ENCODE results near the gene ITGBL1. TPM values are rescaled to one million over a fixed set of nuclear protein-coding genes. Genes with fewer than 3 reads are reported as not detected.

The ITGBL1 gene
- total RNA-seq, 1 experiment from 2014 or later = not detected

DNA sequence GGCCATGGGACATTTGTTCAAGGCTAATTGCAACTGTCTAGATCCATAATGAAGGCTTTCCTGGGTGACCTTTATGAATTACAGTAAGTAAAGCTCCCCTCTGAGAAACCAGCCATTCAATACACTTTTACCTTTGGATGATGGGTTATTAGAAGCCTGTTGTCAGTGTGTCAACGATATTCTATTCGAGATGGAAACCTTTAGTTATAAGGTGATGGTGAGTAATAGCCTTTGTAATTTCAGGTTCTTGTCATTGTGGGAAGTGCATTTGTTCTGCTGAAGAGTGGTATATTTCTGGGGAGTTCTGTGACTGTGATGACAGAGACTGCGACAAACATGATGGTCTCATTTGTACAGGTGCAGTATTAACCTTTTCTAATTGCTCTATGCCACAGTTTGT is 261.7 kb downstream of the ITGBL1 start:
- no peak for DNase-seq (ENCODE audit: unreplicated experiment)
- TF ChIP-seq, protein P1, sequence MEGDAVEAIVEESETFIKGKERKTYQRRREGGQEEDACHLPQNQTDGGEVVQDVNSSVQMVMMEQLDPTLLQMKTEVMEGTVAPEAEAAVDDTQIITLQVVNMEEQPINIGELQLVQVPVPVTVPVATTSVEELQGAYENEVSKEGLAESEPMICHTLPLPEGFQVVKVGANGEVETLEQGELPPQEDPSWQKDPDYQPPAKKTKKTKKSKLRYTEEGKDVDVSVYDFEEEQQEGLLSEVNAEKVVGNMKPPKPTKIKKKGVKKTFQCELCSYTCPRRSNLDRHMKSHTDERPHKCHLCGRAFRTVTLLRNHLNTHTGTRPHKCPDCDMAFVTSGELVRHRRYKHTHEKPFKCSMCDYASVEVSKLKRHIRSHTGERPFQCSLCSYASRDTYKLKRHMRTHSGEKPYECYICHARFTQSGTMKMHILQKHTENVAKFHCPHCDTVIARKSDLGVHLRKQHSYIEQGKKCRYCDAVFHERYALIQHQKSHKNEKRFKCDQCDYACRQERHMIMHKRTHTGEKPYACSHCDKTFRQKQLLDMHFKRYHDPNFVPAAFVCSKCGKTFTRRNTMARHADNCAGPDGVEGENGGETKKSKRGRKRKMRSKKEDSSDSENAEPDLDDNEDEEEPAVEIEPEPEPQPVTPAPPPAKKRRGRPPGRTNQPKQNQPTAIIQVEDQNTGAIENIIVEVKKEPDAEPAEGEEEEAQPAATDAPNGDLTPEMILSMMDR (IDR thresholded peaks at IDR 0.05; ENCODE audit: unreplicated experiment) = no peak
- Mint-ChIP-seq H3K4me3 (ENCODE audit: unreplicated experiment) (no peak overlapping the region), H3K4me1 (ENCODE audit: insufficient read depth, unreplicated experiment) (no peaks in the 10 kb centered on the region), H3K27ac (ENCODE audit: low read depth, unreplicated experiment) (no peak overlapping the region), H3K36me3 (ENCODE audit: insufficient read depth, unreplicated experiment) (no peaks in the 10 kb centered on the region), H3K27me3 (ENCODE audit: insufficient read depth, unreplicated experiment) (no peaks in the 10 kb centered on the region), H3K9me3 (ENCODE audit: unreplicated experiment) (no peaks in the 10 kb centered on the region)
- ChIA-PET POLR2A (no interaction called here), CTCF (no interaction called here)
- no TSS peak for BruUV-seq (replicated peaks)
- intact Hi-C loops (cut with micrococcal nuclease) = no loop called here

DNA sequence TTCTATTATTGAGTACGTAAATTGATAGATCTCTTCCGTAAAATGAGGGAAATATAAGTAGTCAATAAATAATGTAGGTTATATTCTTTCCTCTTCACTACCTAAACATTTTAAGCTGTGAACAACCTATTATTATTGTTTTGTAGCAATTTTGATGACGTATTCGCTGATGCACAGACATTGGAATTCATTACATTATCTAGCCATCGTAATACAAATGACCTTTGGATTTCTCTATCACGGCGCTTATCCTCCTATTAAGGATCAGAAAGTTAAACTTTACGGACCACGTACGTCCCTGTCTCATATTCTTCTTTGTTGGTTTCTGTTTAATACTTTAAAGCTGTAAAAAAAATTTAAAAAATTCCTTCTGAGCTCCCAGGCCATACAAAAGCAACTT is 264.9 kb downstream of the ITGBL1 start:
- POLR2A ChIA-PET = interaction anchor here (1.8 kb wide), 1 partner anchor 11 kb away, joined by 7 read pairs; no protein-coding TSS in a partner anchor
- CTCF ChIA-PET = interaction anchor here (0.8 kb wide), 2 partner anchors 11 to 49 kb away, joined by 3 to 7 read pairs; no protein-coding TSS in a partner anchor
- H3K27ac Mint-ChIP-seq (ENCODE audit: low read depth, unreplicated experiment) = no peak overlapping the region
- no peak for DNase-seq (ENCODE audit: unreplicated experiment)
- H3K4me1 Mint-ChIP-seq (ENCODE audit: insufficient read depth, unreplicated experiment) = no peaks in the 10 kb centered on the region
- H3K27me3 Mint-ChIP-seq (ENCODE audit: insufficient read depth, unreplicated experiment) = no peaks in the 10 kb centered on the region
- no TSS peak for BruUV-seq (replicated peaks)
- H3K36me3 Mint-ChIP-seq (ENCODE audit: insufficient read depth, unreplicated experiment) = no peaks in the 10 kb centered on the region
- H3K4me3 Mint-ChIP-seq (ENCODE audit: unreplicated experiment) = no peak overlapping the region
- no peaks in the 10 kb centered on the region for H3K9me3 Mint-ChIP-seq (ENCODE audit: unreplicated experiment)
- TF ChIP-seq, protein P1 (IDR thresholded peaks at IDR 0.05; ENCODE audit: unreplicated experiment) = no peak
- intact Hi-C loops (cut with micrococcal nuclease) = no loop called here

DNA sequence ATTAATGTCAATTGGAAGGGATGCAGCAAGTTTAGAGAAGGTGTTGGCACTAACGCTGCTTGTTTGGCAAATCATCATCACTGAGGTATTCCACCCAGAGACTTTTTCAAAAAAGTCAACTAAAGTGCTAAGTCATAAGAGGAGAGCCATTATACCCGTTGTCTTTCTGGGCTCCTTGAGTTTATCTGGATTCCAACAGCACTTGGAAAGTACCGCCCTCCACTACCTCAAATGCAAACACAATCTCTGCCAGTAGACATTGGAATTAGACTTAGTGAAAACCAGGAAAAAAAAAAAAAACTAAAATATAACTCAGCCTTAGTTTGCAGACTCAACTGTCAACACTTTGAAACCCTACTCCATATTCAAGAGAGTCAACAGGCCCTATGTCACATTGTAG is 266.0 kb downstream of the ITGBL1 start:
- no peaks in the 10 kb centered on the region for H3K4me1 Mint-ChIP-seq (ENCODE audit: insufficient read depth, unreplicated experiment)
- H3K4me3 Mint-ChIP-seq (ENCODE audit: unreplicated experiment) = no peak overlapping the region
- intact Hi-C loops (cut with micrococcal nuclease) = no loop called here
- CTCF ChIA-PET = interaction anchor here (0.7 kb wide), 1 partner anchor 206 kb away, joined by 3 read pairs; no protein-coding TSS in a partner anchor
- no peak for DNase-seq (ENCODE audit: unreplicated experiment)
- H3K27ac Mint-ChIP-seq (ENCODE audit: low read depth, unreplicated experiment) = no peak overlapping the region
- H3K36me3 Mint-ChIP-seq (ENCODE audit: insufficient read depth, unreplicated experiment) = no peaks in the 10 kb centered on the region
- H3K9me3 Mint-ChIP-seq (ENCODE audit: unreplicated experiment) = no peaks in the 10 kb centered on the region
- POLR2A ChIA-PET = interaction anchor here (1.8 kb wide), 1 partner anchor 12 kb away, joined by 7 read pairs; no protein-coding TSS in a partner anchor
- no peaks in the 10 kb centered on the region for H3K27me3 Mint-ChIP-seq (ENCODE audit: insufficient read depth, unreplicated experiment)
- BruUV-seq (replicated peaks) = no TSS peak
- TF ChIP-seq, protein P1 (IDR thresholded peaks at IDR 0.05; ENCODE audit: unreplicated experiment) = no peak

DNA sequence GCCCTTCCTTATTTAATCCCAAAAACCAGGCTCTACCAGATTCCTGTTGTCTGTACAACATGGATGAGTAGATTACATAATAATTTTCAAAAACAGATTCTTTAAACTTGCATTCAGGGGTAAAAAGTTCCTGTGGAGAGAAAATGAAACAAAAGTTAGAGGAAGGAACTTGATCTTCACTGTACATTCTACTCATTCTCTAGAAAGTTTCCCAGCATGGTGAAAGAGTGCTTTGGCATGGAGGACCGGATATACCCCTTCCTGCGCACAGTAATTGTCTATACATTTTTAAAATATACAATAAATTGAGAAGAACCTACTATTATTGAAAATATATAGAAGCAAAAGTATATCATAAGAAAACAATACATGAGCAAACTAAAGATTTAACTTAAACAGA is 274.2 kb downstream of the ITGBL1 start:
- Mint-ChIP-seq H3K9me3 (ENCODE audit: unreplicated experiment) (no peaks in the 10 kb centered on the region), H3K4me1 (ENCODE audit: insufficient read depth, unreplicated experiment) (peaks cover 6% of the 10 kb centered on the region), H3K27me3 (ENCODE audit: insufficient read depth, unreplicated experiment) (no peaks in the 10 kb centered on the region), H3K4me3 (ENCODE audit: unreplicated experiment) (no peak overlapping the region), H3K27ac (ENCODE audit: low read depth, unreplicated experiment) (no peak overlapping the region), H3K36me3 (ENCODE audit: insufficient read depth, unreplicated experiment) (no peaks in the 10 kb centered on the region)
- TF ChIP-seq, protein P1 (IDR thresholded peaks at IDR 0.05; ENCODE audit: unreplicated experiment) = no peak
- CTCF ChIA-PET = interaction anchor here (0.6 to 1.8 kb wide), 2 partner anchors 20 to 32 kb away, joined by 3 to 5 read pairs; no protein-coding TSS in a partner anchor
- POLR2A ChIA-PET = interaction anchor here (0.9 to 1.1 kb wide), 2 partner anchors 20 to 24 kb away, joined by 3 read pairs; no protein-coding TSS in a partner anchor
- intact Hi-C loops (cut with micrococcal nuclease) = no loop called here
- no TSS peak for BruUV-seq (replicated peaks)
- no peak for DNase-seq (ENCODE audit: unreplicated experiment)
